T-helper 17 cell (primary cell): Measurements from ENCODE around the gene THSD7A. TPM values are rescaled to one million over a fixed set of nuclear protein-coding genes. Genes with fewer than 3 reads are reported as not detected.

ENCODE experiments used
- ATAC-seq: fragments of 150-1000 bp; cut with Tn5 transposase; 2 replicates; pipeline ENCODE4 v1.10.0; 2021; ENCODE audit warnings: mild to moderate bottlenecking, moderate library complexity
- DNase-seq, 3 donors: peaks; one replicate each; pipeline versions ENCODE4 v3.0.0 to v3.0.0-alpha.2; 2020 to 2021
- H3K9me3 ChIP-seq: one replicate; pipeline ENCODE4 v1.7.0; 2013; ENCODE audit warnings: low read length, mild to moderate bottlenecking; ENCODE audit not compliant: control insufficient read depth, poor library complexity, severe bottlenecking
- H3K27ac Mint-ChIP-seq: one replicate; pipeline ENCODE4 v1.8.0; 2022; ENCODE audit warnings: mild to moderate bottlenecking, moderate library complexity, mixed read lengths
- H3K27me3 Mint-ChIP-seq: one replicate; pipeline ENCODE4 v1.8.0; 2022; ENCODE audit warnings: mixed read lengths
- H3K36me3 Mint-ChIP-seq: one replicate; pipeline ENCODE4 v1.8.0; 2022; ENCODE audit warnings: low read depth, mixed read lengths
- H3K4me1 Mint-ChIP-seq: one replicate; pipeline ENCODE4 v1.8.0; 2022; ENCODE audit warnings: mild to moderate bottlenecking, mixed read lengths
- H3K4me3 Mint-ChIP-seq: one replicate; pipeline ENCODE4 v1.8.0; 2022; ENCODE audit warnings: mild to moderate bottlenecking, moderate library complexity, mixed read lengths
- total RNA-seq, 4 donors: library from RNA in 2 of 4; stranded (reverse) in 2 of 4; gene quantifications; one replicate each; pipeline ENCODE4 v1.2.3 and lab custom pipeline; 2022 to 2026

THSD7A gene
- total RNA-seq, 2 donors from 2014 or later, result 0.07 TPM; not detected in 1

GRCh38 chr7:11420049-11420448 is 411.9 kb downstream of the THSD7A start:
- H3K27ac Mint-ChIP-seq, result no peak overlapping the region
- ATAC-seq (no peak), DNase-seq (no peak)
- H3K4me1 Mint-ChIP-seq, result no peaks in the 10 kb centered on the region
- H3K4me3 Mint-ChIP-seq, result no peak overlapping the region
- H3K9me3 ChIP-seq, result no peaks in the 10 kb centered on the region
- no peaks in the 10 kb centered on the region for H3K36me3 Mint-ChIP-seq
- no peaks in the 10 kb centered on the region for H3K27me3 Mint-ChIP-seq

- H3K4me3 Mint-ChIP-seq, result no peak overlapping the region
- H3K36me3 Mint-ChIP-seq, result no peaks in the 10 kb centered on the region
- no peak for DNase-seq
- no peaks in the 10 kb centered on the region for H3K4me1 Mint-ChIP-seq
- no peaks in the 10 kb centered on the region for H3K27me3 Mint-ChIP-seq
- ATAC-seq, result no peak
- H3K27ac Mint-ChIP-seq, result no peak overlapping the region
- H3K9me3 ChIP-seq, result no peaks in the 10 kb centered on the region
These were observed 415.1 kb downstream of the THSD7A start for GRCh38 chr7:11416641-11417458.

- no peaks in the 10 kb centered on the region for H3K36me3 Mint-ChIP-seq
- ATAC-seq (no peak), DNase-seq (no peak)
- no peak overlapping the region for H3K4me3 Mint-ChIP-seq
- no peaks in the 10 kb centered on the region for H3K27me3 Mint-ChIP-seq
- H3K4me1 Mint-ChIP-seq, result no peaks in the 10 kb centered on the region
- H3K27ac Mint-ChIP-seq, result no peak overlapping the region
- no peaks in the 10 kb centered on the region for H3K9me3 ChIP-seq
These were observed 416.9 kb downstream of the THSD7A start for GRCh38 chr7:11415101-11415500.

- DNase-seq (no peak), ATAC-seq (no peak)
- Mint-ChIP-seq H3K27ac (no peak overlapping the region), H3K27me3 (no peaks in the 10 kb centered on the region), H3K36me3 (no peaks in the 10 kb centered on the region), H3K4me3 (no peak overlapping the region), H3K4me1 (no peaks in the 10 kb centered on the region)
- H3K9me3 ChIP-seq, result no peaks in the 10 kb centered on the region
These were observed 418.1 kb downstream of the THSD7A start for GRCh38 chr7:11413901-11414300.

GRCh38 chr7:11412036-11412435 is 420.0 kb downstream of the THSD7A start:
- no peak for DNase-seq
- H3K27ac Mint-ChIP-seq, result no peak overlapping the region
- no peaks in the 10 kb centered on the region for H3K27me3 Mint-ChIP-seq
- H3K4me1 Mint-ChIP-seq, result no peaks in the 10 kb centered on the region
- H3K4me3 Mint-ChIP-seq, result no peak overlapping the region
- H3K9me3 ChIP-seq, result no peaks in the 10 kb centered on the region
- ATAC-seq, result no peak
- H3K36me3 Mint-ChIP-seq, result no peaks in the 10 kb centered on the region

- Mint-ChIP-seq H3K4me3 (no peak overlapping the region), H3K4me1 (no peaks in the 10 kb centered on the region), H3K27ac (no peak overlapping the region), H3K36me3 (no peaks in the 10 kb centered on the region), H3K27me3 (no peaks in the 10 kb centered on the region)
- H3K9me3 ChIP-seq, result no peaks in the 10 kb centered on the region
- DNase-seq (no peak), ATAC-seq (no peak)
These were observed 421.0 kb downstream of the THSD7A start for GRCh38 chr7:11410656-11411644.

GRCh38 chr7:11404355-11404754 is 427.6 kb downstream of the THSD7A start:
- no peak for DNase-seq
- no peak for ATAC-seq
- Mint-ChIP-seq H3K4me3 (no peak overlapping the region), H3K36me3 (no peaks in the 10 kb centered on the region), H3K27ac (no peak overlapping the region), H3K4me1 (no peaks in the 10 kb centered on the region), H3K27me3 (no peaks in the 10 kb centered on the region)
- no peaks in the 10 kb centered on the region for H3K9me3 ChIP-seq

- no peaks in the 10 kb centered on the region for H3K36me3 Mint-ChIP-seq
- H3K27me3 Mint-ChIP-seq, result no peaks in the 10 kb centered on the region
- H3K27ac Mint-ChIP-seq, result no peak overlapping the region
- no peak for DNase-seq
- H3K9me3 ChIP-seq, result no peaks in the 10 kb centered on the region
- ATAC-seq, result no peak
- H3K4me3 Mint-ChIP-seq, result no peak overlapping the region
- H3K4me1 Mint-ChIP-seq, result no peaks in the 10 kb centered on the region
These were observed 428.2 kb downstream of the THSD7A start for GRCh38 chr7:11403781-11404180.

GRCh38 chr7:11394438-11394837 is 437.6 kb downstream of the THSD7A start:
- Mint-ChIP-seq H3K4me3 (no peak overlapping the region), H3K36me3 (no peaks in the 10 kb centered on the region), H3K27ac (no peak overlapping the region), H3K27me3 (no peaks in the 10 kb centered on the region), H3K4me1 (no peaks in the 10 kb centered on the region)
- H3K9me3 ChIP-seq, result no peaks in the 10 kb centered on the region
- DNase-seq (no peak), ATAC-seq (no peak)

- ATAC-seq (no peak), DNase-seq (no peak)
- no peaks in the 10 kb centered on the region for H3K9me3 ChIP-seq
- H3K4me3 Mint-ChIP-seq, result no peak overlapping the region
- no peak overlapping the region for H3K27ac Mint-ChIP-seq
- H3K4me1 Mint-ChIP-seq, result no peaks in the 10 kb centered on the region
- H3K36me3 Mint-ChIP-seq, result no peaks in the 10 kb centered on the region
- no peaks in the 10 kb centered on the region for H3K27me3 Mint-ChIP-seq
These were observed 452.4 kb downstream of the THSD7A start for GRCh38 chr7:11379641-11380040.

- Mint-ChIP-seq H3K27ac (no peak overlapping the region), H3K4me1 (no peaks in the 10 kb centered on the region), H3K36me3 (no peaks in the 10 kb centered on the region), H3K4me3 (no peak overlapping the region), H3K27me3 (no peaks in the 10 kb centered on the region)
- ATAC-seq (no peak), DNase-seq (no peak)
- H3K9me3 ChIP-seq, result no peaks in the 10 kb centered on the region
These were observed 455.5 kb downstream of the THSD7A start for GRCh38 chr7:11376529-11376928.

GRCh38 chr7:11374629-11375028 is 457.4 kb downstream of the THSD7A start:
- Mint-ChIP-seq H3K36me3 (no peaks in the 10 kb centered on the region), H3K4me1 (no peaks in the 10 kb centered on the region), H3K27me3 (peaks cover 6% of the 10 kb centered on the region), H3K27ac (no peak overlapping the region), H3K4me3 (no peak overlapping the region)
- DNase-seq (no peak), ATAC-seq (no peak)
- no peaks in the 10 kb centered on the region for H3K9me3 ChIP-seq

GRCh38 chr7:11373546-11374142 is 458.4 kb downstream of the THSD7A start:
- no peak for ATAC-seq
- no peaks in the 10 kb centered on the region for H3K9me3 ChIP-seq
- Mint-ChIP-seq H3K4me3 (no peak overlapping the region), H3K27ac (no peak overlapping the region), H3K4me1 (no peaks in the 10 kb centered on the region), H3K36me3 (no peaks in the 10 kb centered on the region), H3K27me3 (peaks cover 6% of the 10 kb centered on the region)
- DNase-seq, result no peak
